GM10266 (cell line): ENCODE measurements around the gene RCAN3.

ENCODE experiments used
- DNase-seq: peaks from one replicate; pipeline ENCODE4 v3.0.0; 2012; ENCODE audit errors: extremely low spot score
- TF ChIP-seq, protein P1 (sequence below): IDR thresholded peaks from 2 replicates; pipeline ENCODE4 v1.5.1; 2012; ENCODE audit warnings: mild to moderate bottlenecking, low read depth; ENCODE audit not compliant: control insufficient read depth, insufficient read depth; ENCODE audit errors: missing control alignments

The RCAN3 gene

DNA sequence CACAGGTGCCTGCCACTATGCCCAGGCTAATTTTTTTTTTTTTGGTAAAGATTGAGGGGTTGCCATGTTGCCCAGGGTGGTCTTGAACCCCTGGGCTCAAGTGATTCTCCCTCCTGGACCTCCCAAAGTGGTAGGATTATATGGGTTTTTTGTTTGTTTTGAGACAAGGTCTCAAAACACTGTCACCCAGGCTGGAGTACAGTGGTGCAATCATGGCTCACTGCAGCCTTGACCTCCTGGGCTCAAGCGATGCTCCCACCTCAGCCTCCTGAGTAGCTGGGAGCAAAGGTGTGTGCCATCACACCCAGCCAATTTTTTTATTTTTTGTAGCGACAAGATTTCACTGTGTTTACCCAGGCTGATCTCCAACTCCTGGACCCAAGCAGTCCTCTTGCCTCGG lies 8.9 kb upstream of the RCAN3 start:
- TF ChIP-seq, protein P1, sequence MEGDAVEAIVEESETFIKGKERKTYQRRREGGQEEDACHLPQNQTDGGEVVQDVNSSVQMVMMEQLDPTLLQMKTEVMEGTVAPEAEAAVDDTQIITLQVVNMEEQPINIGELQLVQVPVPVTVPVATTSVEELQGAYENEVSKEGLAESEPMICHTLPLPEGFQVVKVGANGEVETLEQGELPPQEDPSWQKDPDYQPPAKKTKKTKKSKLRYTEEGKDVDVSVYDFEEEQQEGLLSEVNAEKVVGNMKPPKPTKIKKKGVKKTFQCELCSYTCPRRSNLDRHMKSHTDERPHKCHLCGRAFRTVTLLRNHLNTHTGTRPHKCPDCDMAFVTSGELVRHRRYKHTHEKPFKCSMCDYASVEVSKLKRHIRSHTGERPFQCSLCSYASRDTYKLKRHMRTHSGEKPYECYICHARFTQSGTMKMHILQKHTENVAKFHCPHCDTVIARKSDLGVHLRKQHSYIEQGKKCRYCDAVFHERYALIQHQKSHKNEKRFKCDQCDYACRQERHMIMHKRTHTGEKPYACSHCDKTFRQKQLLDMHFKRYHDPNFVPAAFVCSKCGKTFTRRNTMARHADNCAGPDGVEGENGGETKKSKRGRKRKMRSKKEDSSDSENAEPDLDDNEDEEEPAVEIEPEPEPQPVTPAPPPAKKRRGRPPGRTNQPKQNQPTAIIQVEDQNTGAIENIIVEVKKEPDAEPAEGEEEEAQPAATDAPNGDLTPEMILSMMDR = no peak
- DNase-seq = no peak

DNA sequence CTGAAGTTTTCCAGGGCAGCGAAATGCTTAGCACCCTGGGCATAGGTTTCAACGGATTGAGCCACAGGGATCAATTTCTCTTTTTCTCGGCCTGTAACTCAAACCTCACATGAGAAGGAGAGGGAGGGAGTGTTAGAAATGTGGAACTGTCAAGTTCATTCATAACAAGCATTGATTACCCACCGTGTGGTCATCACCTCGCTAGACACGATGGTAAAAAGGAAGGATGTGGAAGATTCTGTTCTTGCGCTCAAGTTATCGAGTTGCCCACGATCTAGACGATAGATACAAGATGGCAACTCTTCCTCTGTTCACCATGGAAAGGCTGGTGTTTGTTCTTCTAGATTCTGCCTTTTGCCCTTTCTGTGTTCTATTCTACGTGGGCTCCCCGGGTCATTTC lies 4.0 kb upstream of the RCAN3 start:
- DNase-seq = no peak
- TF ChIP-seq, protein P1 = no peak

DNA sequence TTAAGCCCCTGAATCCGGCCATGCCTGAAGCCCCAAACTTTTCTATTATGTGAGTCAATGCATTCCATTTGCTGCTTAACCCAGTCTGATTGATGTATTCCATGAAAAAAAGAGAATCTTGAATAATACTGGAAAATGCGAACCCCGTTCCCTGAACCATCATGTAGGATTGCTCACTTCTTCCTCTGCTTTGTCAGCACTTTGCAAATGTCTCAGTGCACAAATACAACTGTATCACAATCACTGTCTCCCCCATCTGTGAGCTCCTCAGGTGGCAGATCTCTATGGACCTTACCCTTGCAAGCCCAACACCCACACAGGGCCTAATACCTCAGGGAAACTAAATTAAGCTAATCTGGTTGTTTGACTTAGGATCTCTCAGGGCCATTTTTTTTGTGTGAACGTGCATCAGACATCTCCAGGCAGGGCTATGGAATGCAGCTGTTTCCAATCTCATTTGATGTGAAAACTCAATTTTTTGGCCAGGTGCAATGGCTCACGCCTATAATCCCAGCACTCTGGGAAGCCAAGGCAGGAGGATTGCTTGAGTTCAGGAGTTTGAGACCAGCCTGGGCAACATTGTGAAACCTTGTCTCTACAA lies 2.1 kb upstream of the RCAN3 start:
- TF ChIP-seq, protein P1 = no peak
- no peak for DNase-seq

DNA sequence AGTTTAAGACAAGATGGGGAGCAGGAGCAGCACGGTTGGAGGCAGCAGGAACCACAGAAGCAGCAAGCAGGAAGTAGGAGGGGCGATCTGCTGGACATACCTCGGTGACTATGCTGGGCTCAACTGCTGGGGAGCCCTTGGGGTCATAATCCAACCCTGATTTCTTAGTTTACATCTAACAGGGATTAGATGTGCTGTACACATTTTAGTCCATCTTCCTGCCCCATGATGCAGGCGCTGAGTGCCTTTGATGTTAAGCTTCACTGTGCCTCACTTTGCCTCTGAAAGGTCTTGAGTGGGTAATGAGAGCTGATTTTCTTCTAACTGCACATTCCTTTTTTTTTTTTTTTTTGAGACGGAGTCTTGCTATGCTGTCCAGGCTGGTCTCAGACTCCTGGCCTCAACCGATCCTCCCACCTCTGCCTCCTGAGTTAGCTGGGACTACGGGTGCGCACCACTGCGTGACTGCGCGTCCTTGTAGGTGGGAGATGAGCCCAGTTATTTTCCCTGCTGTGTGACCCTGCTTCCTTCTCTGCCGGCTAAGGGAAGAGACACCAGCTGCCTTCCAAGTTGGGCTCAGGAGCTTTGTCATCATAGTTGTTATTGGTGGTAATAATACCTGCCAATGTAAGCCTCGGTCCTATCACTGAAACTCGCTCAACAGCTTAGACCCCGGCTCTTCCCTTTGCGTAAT lies 1.1 kb upstream of the RCAN3 start:
- TF ChIP-seq, protein P1 = no peak
- peak; percentile 72 for DNase-seq

DNA sequence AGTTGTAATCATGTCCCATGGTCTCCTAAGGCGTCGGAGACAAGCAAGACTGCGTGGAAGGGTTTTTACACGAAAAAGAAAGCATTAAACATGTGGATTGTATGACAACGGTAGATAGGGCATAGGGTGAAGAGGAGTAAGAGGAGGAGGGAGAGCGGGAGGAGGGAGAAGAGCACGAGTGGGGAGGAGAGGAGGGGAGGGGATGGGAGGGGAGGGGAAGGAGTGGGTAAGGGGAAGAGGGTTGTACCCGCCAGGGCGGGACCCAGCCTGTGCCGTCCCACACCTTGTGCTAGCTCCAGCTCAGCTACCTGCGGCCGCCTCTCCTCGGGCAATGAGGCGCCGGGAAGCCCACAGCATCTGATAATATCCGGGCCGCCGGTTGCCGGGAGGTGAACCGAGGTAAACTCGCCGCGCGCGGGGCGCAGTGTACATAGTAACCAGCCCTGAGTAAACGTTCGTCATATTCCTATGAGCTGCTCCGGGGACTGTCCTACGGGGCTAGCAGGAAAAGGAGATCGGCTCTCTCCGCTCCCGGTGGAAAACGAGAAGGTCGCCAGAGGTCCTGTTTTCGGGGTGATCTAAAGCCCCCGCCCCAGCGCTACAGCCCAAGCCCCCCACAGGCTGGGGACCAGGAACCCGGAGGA lies 449 bp upstream of the RCAN3 start:
- peak; percentile 68 for DNase-seq

GRCh38 chr1:24503059-24503751 lies 569 bp downstream of the RCAN3 start:
- peak; percentile 43 for DNase-seq
- TF ChIP-seq, protein P1 = no peak

More for the DNA sequence above, 449 bp upstream of the RCAN3 start:
- TF ChIP-seq, protein P1 = no peak

- no peak for DNase-seq
- TF ChIP-seq, protein P1 = no peak
These were observed 1.4 kb downstream of the RCAN3 start for GRCh38 chr1:24503870-24504523.
